ENCODE measurements around the gene IL5.

- TF ChIP-seq CTCF (conservative IDR thresholded peaks at IDR 0.05; ENCODE audit: low read depth, low read length) (no peak), EZH2 (IDR thresholded peaks at IDR 0.05; ENCODE audit: low read length, unreplicated experiment) (no peak), EZH2phosphoT487 (IDR thresholded peaks at IDR 0.05; ENCODE audit: borderline replicate concordance, low read length) (no peak)
Measured at GRCh38 chr5:132500244-132500930, 42.9 kb downstream of the IL5 start.
